Naive thymus-derived CD4-positive, alpha-beta T cell (primary cell): ENCODE results near the gene GALNT12. TPM values are rescaled to one million over a fixed set of nuclear protein-coding genes. Genes with fewer than 3 reads are reported as not detected.

Experiments used
- ATAC-seq: fragments of 150-1000 bp; cut with Tn5 transposase; 2 replicates; pipeline ENCODE4 v1.10.0; 2021; ENCODE audit warnings: mild to moderate bottlenecking, moderate library complexity
- CTCF ChIA-PET: fragments of 350-600 bp; sonication (Branson Sonifier 250); formaldehyde crosslinking; loops from one replicate; lab custom pipeline; 2021; ENCODE audit warnings: antibody characterized with exemption; lab: Charles Lee
- POLR2A ChIA-PET: fragments of 350-600 bp; sonication (Branson Sonifier 250); formaldehyde crosslinking; loops from one replicate; lab custom pipeline; 2021; ENCODE audit warnings: antibody characterized with exemption, inconsistent platforms; lab: Charles Lee
- DNase-seq, 9 donors: peaks; one replicate each; pipeline versions ENCODE4 v3.0.0 to v3.0.0-alpha.2; 2020 to 2022; ENCODE audit warnings: mixed read lengths in 1 of 9
- H3K27ac ChIP-seq: one replicate; pipeline ENCODE4 v1.7.0; 2013; ENCODE audit warnings: mild to moderate bottlenecking, low read depth, low read length, moderate library complexity
- H3K27me3 ChIP-seq, 2 donors: one replicate each; pipeline ENCODE4 v1.7.0; 2013; ENCODE audit warnings: low read length in 2 of 2, mild to moderate bottlenecking in 2 of 2, moderate library complexity in 2 of 2; ENCODE audit not compliant: control insufficient read depth in 2 of 2, insufficient read depth in 2 of 2
- H3K36me3 ChIP-seq, 3 experiments: 1 replicate in 2 of 3; 2 replicates in 1 of 3; pipeline ENCODE4 v1.7.0; 2013; ENCODE audit warnings: low read length in 3 of 3, mild to moderate bottlenecking in 3 of 3, moderate library complexity in 1 of 3; ENCODE audit not compliant: insufficient read depth in 3 of 3, control insufficient read depth in 2 of 3
- H3K4me1 ChIP-seq, 2 donors: one replicate each; pipeline ENCODE4 v1.7.0; 2013; ENCODE audit warnings: low read length in 2 of 2, mild to moderate bottlenecking in 2 of 2, moderate library complexity in 1 of 2; ENCODE audit not compliant: control insufficient read depth in 2 of 2, insufficient read depth in 2 of 2
- H3K4me3 ChIP-seq: 2 replicates; pipeline ENCODE4 v1.7.0; 2013; ENCODE audit warnings: mild to moderate bottlenecking, low read length
- H3K9me3 ChIP-seq, 3 experiments: 1 replicate in 2 of 3; 2 replicates in 1 of 3; pipeline ENCODE4 v1.7.0; 2013; ENCODE audit warnings: low read length in 3 of 3; ENCODE audit not compliant: control insufficient read depth in 2 of 3
- H3K27ac Mint-ChIP-seq, 9 donors: one replicate each; pipeline ENCODE4 v1.8.0; 2020 to 2022; ENCODE audit warnings: mixed read lengths in 9 of 9, mild to moderate bottlenecking in 8 of 9, moderate library complexity in 5 of 9, inconsistent platforms in 2 of 9
- H3K27me3 Mint-ChIP-seq, 5 donors: one replicate each; pipeline ENCODE4 v1.8.0; 2021 to 2022; ENCODE audit warnings: mixed read lengths in 5 of 5, mild to moderate bottlenecking in 1 of 5
- H3K36me3 Mint-ChIP-seq, 5 donors: one replicate each; pipeline ENCODE4 v1.8.0; 2020 to 2022; ENCODE audit warnings: mixed read lengths in 5 of 5, mild to moderate bottlenecking in 3 of 5, inconsistent platforms in 1 of 5
- H3K4me1 Mint-ChIP-seq, 7 donors: one replicate each; pipeline ENCODE4 v1.8.0; 2020 to 2022; ENCODE audit warnings: mixed read lengths in 7 of 7, mild to moderate bottlenecking in 3 of 7, inconsistent platforms in 1 of 7
- H3K4me3 Mint-ChIP-seq, 10 donors: one replicate each; pipeline ENCODE4 v1.8.0; 2020 to 2022; ENCODE audit warnings: mild to moderate bottlenecking in 10 of 10, mixed read lengths in 10 of 10, moderate library complexity in 6 of 10, inconsistent platforms in 2 of 10
- H3K9me3 Mint-ChIP-seq, 11 donors: one replicate each; pipeline ENCODE4 v1.8.0; 2020 to 2022; ENCODE audit warnings: mixed read lengths in 11 of 11, mild to moderate bottlenecking in 4 of 11, inconsistent platforms in 1 of 11, moderate library complexity in 1 of 11
- intact Hi-C, 2 donors: fragments of 100-400 bp; cut with micrococcal nuclease; formaldehyde crosslinking; loops; one replicate each; pipeline ENCODE4 v1.15.1; 2023
- polyA plus RNA-seq, 2 donors: library from polyadenylated mRNA; unstranded; fragments of 300-500 nt; fragmentation: Illumina TruSeq; gene quantifications; one replicate each; pipeline ENCODE4 v1.2.3, GENCODE V29; 2021
- total RNA-seq, 6 experiments: library from RNA in 5 of 6; stranded (reverse) in 5 of 6; gene quantifications; 1 replicate in 5 of 6; 2 replicates in 1 of 6; pipeline ENCODE4 v1.2.3 and lab custom pipeline; 2021 to 2026

Gene GALNT12
- total and polyA plus RNA-seq, 7 experiments from 2014 or later = 3.1 to 14.3 (median 10.1) TPM

GRCh38 chr9:98823666-98824334 lies 16.3 kb downstream of the GALNT12 start:
- ATAC-seq (no peak), DNase-seq (no peak)
- intact Hi-C loops = no loop called here
- Mint-ChIP-seq H3K27me3 (no peaks in the 10 kb centered on the region), H3K36me3 (peaks cover 0 to 39% (median 22%) of the 10 kb centered on the region in 5 donors), H3K4me1 (peaks cover 0 to 11% (median 3%) of the 10 kb centered on the region in 7 donors), H3K9me3 (peaks cover 0 to 5% (median 0%) of the 10 kb centered on the region in 11 donors), H3K4me3 (no peak overlapping the region), H3K27ac (no peak overlapping the region)
- Histone ChIP-seq H3K27ac (no peak overlapping the region), H3K36me3 (peaks cover 0 to 26% (median 0%) of the 10 kb centered on the region in 3 experiments), H3K4me3 (no peak overlapping the region), H3K9me3 (no peaks in the 10 kb centered on the region), H3K27me3 (no peaks in the 10 kb centered on the region), H3K4me1 (no peaks in the 10 kb centered on the region)
- CTCF ChIA-PET = no interaction called here
- POLR2A ChIA-PET = no interaction called here

- ChIA-PET CTCF (interaction anchor here (1.2 kb wide), 1 partner anchor 18 kb away, joined by 3 read pairs; the partner anchor contains the start of gene GALNT12), POLR2A (no interaction called here)
- no peak for DNase-seq
- Histone ChIP-seq H3K27ac (no peak overlapping the region), H3K4me1 (no peaks in the 10 kb centered on the region), H3K4me3 (no peak overlapping the region), H3K9me3 (no peaks in the 10 kb centered on the region), H3K27me3 (no peaks in the 10 kb centered on the region), H3K36me3 (peaks cover 0 to 29% (median 0%) of the 10 kb centered on the region in 3 experiments)
- Mint-ChIP-seq H3K36me3 (peaks cover 0 to 35% (median 24%) of the 10 kb centered on the region in 5 donors), H3K9me3 (peaks cover 0 to 2% (median 0%) of the 10 kb centered on the region in 11 donors), H3K4me3 (no peak overlapping the region), H3K27me3 (no peaks in the 10 kb centered on the region), H3K4me1 (peaks cover 0 to 8% (median 3%) of the 10 kb centered on the region in 7 donors), H3K27ac (no peak overlapping the region)
- ATAC-seq = no peak
- intact Hi-C loops = no loop called here
These were observed 17.9 kb downstream of the GALNT12 start for GRCh38 chr9:98825414-98825813.

GRCh38 chr9:98826716-98827115 lies 19.2 kb downstream of the GALNT12 start:
- DNase-seq = no peak
- Mint-ChIP-seq H3K4me3 (no peak overlapping the region), H3K27me3 (no peaks in the 10 kb centered on the region), H3K9me3 (peaks cover 0 to 2% (median 0%) of the 10 kb centered on the region in 11 donors), H3K4me1 (peaks cover 0 to 4% (median 0%) of the 10 kb centered on the region in 7 donors), H3K36me3 (peaks cover 0 to 45% (median 23%) of the 10 kb centered on the region in 5 donors), H3K27ac (no peak overlapping the region)
- H3K36me3 ChIP-seq = peaks cover 0 to 32% (median 0%) of the 10 kb centered on the region in 3 experiments
- H3K9me3 ChIP-seq = no peaks in the 10 kb centered on the region
- no peaks in the 10 kb centered on the region for H3K4me1 ChIP-seq
- ATAC-seq = no peak
- POLR2A ChIA-PET = no interaction called here
- H3K27ac ChIP-seq = no peak overlapping the region
- H3K4me3 ChIP-seq = no peak overlapping the region
- CTCF ChIA-PET = no interaction called here
- intact Hi-C loops = no loop called here
- H3K27me3 ChIP-seq = no peaks in the 10 kb centered on the region

GRCh38 chr9:98829766-98830165 lies 22.3 kb downstream of the GALNT12 start:
- H3K4me1 ChIP-seq = no peaks in the 10 kb centered on the region
- H3K27me3 Mint-ChIP-seq = no peaks in the 10 kb centered on the region
- ChIA-PET POLR2A (no interaction called here), CTCF (interaction anchor here (0.6 kb wide), 1 partner anchor 37 kb away, joined by 3 read pairs; no protein-coding TSS in a partner anchor)
- H3K4me3 ChIP-seq = no peak overlapping the region
- H3K27ac ChIP-seq = no peak overlapping the region
- H3K4me3 Mint-ChIP-seq = no peak overlapping the region
- intact Hi-C loops = no loop called here
- H3K9me3 ChIP-seq = no peaks in the 10 kb centered on the region
- H3K27ac Mint-ChIP-seq = no peak overlapping the region
- H3K4me1 Mint-ChIP-seq = no peaks in the 10 kb centered on the region
- peaks cover 0 to 42% (median 21%) of the 10 kb centered on the region in 5 donors for H3K36me3 Mint-ChIP-seq
- H3K27me3 ChIP-seq = no peaks in the 10 kb centered on the region
- no peaks in the 10 kb centered on the region for H3K9me3 Mint-ChIP-seq
- peaks cover 0 to 35% (median 0%) of the 10 kb centered on the region in 3 experiments for H3K36me3 ChIP-seq
- DNase-seq (no peak), ATAC-seq (no peak)

GRCh38 chr9:98830554-98830953 lies 23.1 kb downstream of the GALNT12 start:
- no peaks in the 10 kb centered on the region for H3K9me3 ChIP-seq
- DNase-seq = no peak
- peaks cover 0 to 37% (median 0%) of the 10 kb centered on the region in 3 experiments for H3K36me3 ChIP-seq
- H3K27me3 ChIP-seq = no peaks in the 10 kb centered on the region
- Mint-ChIP-seq H3K27ac (no peak overlapping the region), H3K4me1 (peaks cover 0 to 1% (median 0%) of the 10 kb centered on the region in 7 donors), H3K4me3 (no peak overlapping the region), H3K27me3 (no peaks in the 10 kb centered on the region), H3K36me3 (peaks cover 0 to 49% (median 21%) of the 10 kb centered on the region in 5 donors), H3K9me3 (no peaks in the 10 kb centered on the region)
- ATAC-seq = no peak
- no peak overlapping the region for H3K27ac ChIP-seq
- intact Hi-C loops = no loop called here
- no peaks in the 10 kb centered on the region for H3K4me1 ChIP-seq
- H3K4me3 ChIP-seq = no peak overlapping the region
- POLR2A ChIA-PET = interaction anchor here (0.6 kb wide), 1 partner anchor 574 kb away, joined by 4 read pairs; no protein-coding TSS in a partner anchor
- CTCF ChIA-PET = no interaction called here

- CTCF ChIA-PET = no interaction called here
- peaks cover 0 to 50% (median 26%) of the 10 kb centered on the region in 5 donors for H3K36me3 Mint-ChIP-seq
- DNase-seq = no peak
These were observed 24.2 kb downstream of the GALNT12 start for GRCh38 chr9:98831696-98832095.

More at GRCh38 chr9:98831696-98832095, 24.2 kb downstream of the GALNT12 start:
- Histone ChIP-seq H3K27ac (no peak overlapping the region), H3K9me3 (no peaks in the 10 kb centered on the region), H3K36me3 (peaks cover 0 to 29% (median 0%) of the 10 kb centered on the region in 3 experiments), H3K4me3 (no peak overlapping the region), H3K4me1 (no peaks in the 10 kb centered on the region), H3K27me3 (no peaks in the 10 kb centered on the region)
- no peaks in the 10 kb centered on the region for H3K27me3 Mint-ChIP-seq
- no peak overlapping the region for H3K27ac Mint-ChIP-seq
- ATAC-seq = no peak
- H3K4me3 Mint-ChIP-seq = no peak overlapping the region
- peaks cover 0 to 1% (median 0%) of the 10 kb centered on the region in 7 donors for H3K4me1 Mint-ChIP-seq
- H3K9me3 Mint-ChIP-seq = no peaks in the 10 kb centered on the region
- POLR2A ChIA-PET = no interaction called here
- intact Hi-C loops = no loop called here
